Prostate gland (tissue), 2 donors: Measurements from ENCODE around the gene MRPS27. TPM values are rescaled to one million over a fixed set of nuclear protein-coding genes. Genes with fewer than 3 reads are reported as not detected.

Source experiments
- DNase-seq: peaks from one replicate; pipeline ENCODE4 v3.0.0-alpha.2; 2019; ENCODE audit warnings: low spot score
- H3K27ac ChIP-seq, 2 donors: fragments of 200-600 bp; sonication (generic); 2 replicates each; pipeline ENCODE4 v1.5.1; 2017 to 2019
- H3K27me3 ChIP-seq: fragments of 200-600 bp; sonication (generic); replicated peaks from 2 replicates; pipeline ENCODE4 v1.5.1; 2019; ENCODE audit not compliant: insufficient read depth
- H3K36me3 ChIP-seq, 2 donors: fragments of 200-600 bp; sonication (generic); 1 replicate in 1 of 2; 2 replicates in 1 of 2; pipeline versions ENCODE4 v1.5.1 to v1.8.1; 2017 to 2019
- H3K4me1 ChIP-seq: fragments of 200-600 bp; sonication (generic); replicated peaks from 2 replicates; pipeline ENCODE4 v1.5.1; 2019
- H3K4me3 ChIP-seq, 2 donors: fragments of 200-600 bp; sonication (generic); 2 replicates each; pipeline ENCODE4 v1.5.1; 2017 to 2019
- H3K9me3 ChIP-seq: fragments of 200-600 bp; sonication (generic); 2 replicates; pipeline ENCODE4 v1.5.1; 2017
- POLR2A ChIP-seq: fragments of 450-650 bp; IDR thresholded peaks from one replicate; pipeline ENCODE4 v1.6.1; 2016; ENCODE audit warnings: antibody characterized with exemption, mild to moderate bottlenecking
- POLR2AphosphoS5 ChIP-seq: sonication (generic); formaldehyde crosslinking; IDR thresholded peaks from one replicate; pipeline ENCODE4 v1.6.1; 2017; ENCODE audit warnings: antibody characterized with exemption
- WGBS: methylation state at CpG from one replicate; pipeline ENCODE4 v1.1.5; 2018; 5-methylcytosine and 5-hydroxymethylcytosine counted together
- intact Hi-C: fragments of 100-400 bp; cut with DNase I; formaldehyde crosslinking; loops from one replicate; pipeline ENCODE4 v1.14.2; 2022
- total RNA-seq, 2 donors: library from RNA; depleted of rRNA; stranded (reverse); fragments of >200 nt; gene quantifications; one replicate each; pipeline ENCODE4 v1.1.0, GENCODE V29; 2016
- TF ChIP-seq, protein P1 (sequence below), 4 experiments: fragments of 200-600 bp in 2 of 4; fragments of 450-650 bp in 2 of 4; sonication (generic) in 2 of 4; IDR thresholded peaks; 1 replicate in 3 of 4; 2 replicates in 1 of 4; pipeline ENCODE4 v1.5.1; 2016 to 2019; ENCODE audit warnings: antibody characterized with exemption in 4 of 4, mild to moderate bottlenecking in 2 of 4, moderate library complexity in 2 of 4

Gene MRPS27
- total RNA-seq, 2 donors from 2014 or later: 43.3 to 51.1 TPM

DNA sequence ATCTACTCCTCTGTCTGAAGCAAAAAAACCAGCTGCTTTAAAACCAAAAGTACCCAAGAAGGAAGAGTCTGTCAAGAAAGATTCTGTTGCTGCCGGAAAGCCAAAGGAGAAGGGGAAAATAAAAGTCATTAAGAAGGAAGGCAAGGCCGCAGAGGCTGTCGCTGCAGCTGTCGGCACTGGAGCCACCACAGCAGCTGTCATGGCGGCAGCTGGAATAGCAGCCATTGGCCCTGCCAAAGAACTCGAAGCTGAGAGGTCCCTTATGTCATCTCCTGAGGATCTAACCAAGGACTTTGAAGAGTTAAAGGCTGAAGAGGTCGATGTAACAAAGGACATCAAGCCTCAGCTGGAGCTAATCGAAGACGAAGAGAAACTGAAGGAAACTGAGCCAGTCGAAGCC, 124.5 kb downstream of the MRPS27 start:
- Histone ChIP-seq H3K27ac (no peak overlapping the region), H3K9me3 (no peaks in the 10 kb centered on the region), H3K27me3 (no peaks in the 10 kb centered on the region), H3K36me3 (no peaks in the 10 kb centered on the region), H3K4me1 (no peaks in the 10 kb centered on the region), H3K4me3 (no peak overlapping the region)
- 94% methylated on average over 10 of the region's 10 CpGs for WGBS
- DNase-seq: no peak
- intact Hi-C loops: no loop called here
- TF ChIP-seq POLR2AphosphoS5 (no peak), POLR2A (no peak)
- TF ChIP-seq, protein P1, sequence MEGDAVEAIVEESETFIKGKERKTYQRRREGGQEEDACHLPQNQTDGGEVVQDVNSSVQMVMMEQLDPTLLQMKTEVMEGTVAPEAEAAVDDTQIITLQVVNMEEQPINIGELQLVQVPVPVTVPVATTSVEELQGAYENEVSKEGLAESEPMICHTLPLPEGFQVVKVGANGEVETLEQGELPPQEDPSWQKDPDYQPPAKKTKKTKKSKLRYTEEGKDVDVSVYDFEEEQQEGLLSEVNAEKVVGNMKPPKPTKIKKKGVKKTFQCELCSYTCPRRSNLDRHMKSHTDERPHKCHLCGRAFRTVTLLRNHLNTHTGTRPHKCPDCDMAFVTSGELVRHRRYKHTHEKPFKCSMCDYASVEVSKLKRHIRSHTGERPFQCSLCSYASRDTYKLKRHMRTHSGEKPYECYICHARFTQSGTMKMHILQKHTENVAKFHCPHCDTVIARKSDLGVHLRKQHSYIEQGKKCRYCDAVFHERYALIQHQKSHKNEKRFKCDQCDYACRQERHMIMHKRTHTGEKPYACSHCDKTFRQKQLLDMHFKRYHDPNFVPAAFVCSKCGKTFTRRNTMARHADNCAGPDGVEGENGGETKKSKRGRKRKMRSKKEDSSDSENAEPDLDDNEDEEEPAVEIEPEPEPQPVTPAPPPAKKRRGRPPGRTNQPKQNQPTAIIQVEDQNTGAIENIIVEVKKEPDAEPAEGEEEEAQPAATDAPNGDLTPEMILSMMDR (IDR thresholded peaks at IDR 0.05): no peak

DNA sequence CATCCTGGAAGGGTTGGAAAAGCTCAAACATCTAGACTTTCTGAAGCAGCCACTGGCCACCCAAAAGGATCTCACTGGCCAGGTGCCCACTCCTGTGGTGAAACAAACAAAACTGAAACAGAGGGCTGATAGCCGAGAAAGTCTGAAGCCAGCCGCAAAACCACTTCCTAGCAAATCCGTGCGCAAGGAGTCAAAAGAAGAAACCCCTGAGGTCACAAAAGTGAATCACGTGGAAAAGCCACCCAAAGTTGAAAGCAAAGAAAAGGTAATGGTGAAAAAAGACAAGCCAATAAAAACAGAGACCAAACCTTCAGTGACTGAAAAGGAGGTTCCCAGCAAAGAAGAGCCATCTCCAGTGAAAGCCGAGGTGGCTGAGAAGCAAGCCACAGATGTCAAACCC, 125.2 kb downstream of the MRPS27 start:
- Histone ChIP-seq H3K4me3 (no peak overlapping the region), H3K36me3 (no peaks in the 10 kb centered on the region), H3K27ac (no peak overlapping the region), H3K9me3 (no peaks in the 10 kb centered on the region), H3K27me3 (no peaks in the 10 kb centered on the region), H3K4me1 (no peaks in the 10 kb centered on the region)
- 89% methylated on average over 6 of the region's 6 CpGs for WGBS
- DNase-seq: no peak
- intact Hi-C loops: no loop called here
- TF ChIP-seq, protein P1 (IDR thresholded peaks at IDR 0.05): no peak
- no peak for TF ChIP-seq POLR2A
- TF ChIP-seq POLR2AphosphoS5: no peak

DNA sequence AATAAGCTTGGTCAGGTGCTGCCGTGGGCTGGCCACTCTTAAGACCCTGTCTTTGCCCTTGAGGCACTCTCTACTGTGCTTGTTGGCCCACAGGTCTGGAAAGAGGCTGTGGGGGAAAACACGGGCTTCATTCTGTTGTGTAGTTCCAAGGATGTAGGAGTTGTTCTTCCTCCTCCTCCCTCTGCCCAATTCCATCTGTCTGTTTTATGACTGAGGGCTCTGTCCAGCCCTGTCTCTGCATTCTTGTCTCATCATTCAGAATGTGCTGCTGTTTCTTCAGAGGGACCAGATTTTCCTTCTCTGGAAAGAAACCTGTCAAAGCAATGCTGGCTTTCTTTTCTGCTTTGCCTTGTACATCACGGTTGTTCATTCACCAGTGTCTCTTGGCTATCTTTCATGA, 128.6 kb downstream of the MRPS27 start:
- no peaks in the 10 kb centered on the region for H3K4me1 ChIP-seq
- H3K36me3 ChIP-seq: no peaks in the 10 kb centered on the region
- no peak overlapping the region for H3K4me3 ChIP-seq
- no peak for DNase-seq
- no peak for TF ChIP-seq POLR2AphosphoS5
- TF ChIP-seq, protein P1 (IDR thresholded peaks at IDR 0.05): no peak
- TF ChIP-seq POLR2A: no peak
- no peaks in the 10 kb centered on the region for H3K27me3 ChIP-seq
- WGBS: 64% methylated on average over 3 of the region's 3 CpGs
- no peak overlapping the region for H3K27ac ChIP-seq
- intact Hi-C loops: no loop called here
- H3K9me3 ChIP-seq: no peaks in the 10 kb centered on the region

DNA sequence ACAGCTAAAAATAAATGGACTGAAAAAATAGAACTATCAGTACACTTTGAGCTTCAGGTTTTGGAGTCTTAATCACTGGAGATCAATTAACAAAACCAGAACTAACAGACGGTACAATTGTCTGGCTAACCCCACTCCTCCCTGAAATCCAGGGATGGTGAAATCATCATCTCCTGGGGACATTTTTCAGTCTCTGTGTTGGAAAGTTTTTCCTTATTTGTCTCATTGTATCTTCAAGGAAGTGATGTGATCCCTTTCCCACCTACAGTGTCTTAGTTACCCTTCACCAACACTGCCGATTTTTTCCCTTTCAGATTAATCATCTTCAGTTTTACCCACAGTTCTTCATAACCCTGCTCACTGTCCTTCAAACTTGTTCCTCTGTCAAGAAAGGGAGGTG, 130.9 kb downstream of the MRPS27 start:
- DNase-seq: no peak
- TF ChIP-seq POLR2A: no peak
- TF ChIP-seq, protein P1 (IDR thresholded peaks at IDR 0.05): no peak
- TF ChIP-seq POLR2AphosphoS5: no peak
- Histone ChIP-seq H3K9me3 (no peaks in the 10 kb centered on the region), H3K4me3 (no peak overlapping the region), H3K27ac (no peak overlapping the region), H3K4me1 (no peaks in the 10 kb centered on the region), H3K36me3 (no peaks in the 10 kb centered on the region), H3K27me3 (no peaks in the 10 kb centered on the region)
- WGBS: 85% methylated on average over 2 of the region's 2 CpGs
- intact Hi-C loops: no loop called here

DNA sequence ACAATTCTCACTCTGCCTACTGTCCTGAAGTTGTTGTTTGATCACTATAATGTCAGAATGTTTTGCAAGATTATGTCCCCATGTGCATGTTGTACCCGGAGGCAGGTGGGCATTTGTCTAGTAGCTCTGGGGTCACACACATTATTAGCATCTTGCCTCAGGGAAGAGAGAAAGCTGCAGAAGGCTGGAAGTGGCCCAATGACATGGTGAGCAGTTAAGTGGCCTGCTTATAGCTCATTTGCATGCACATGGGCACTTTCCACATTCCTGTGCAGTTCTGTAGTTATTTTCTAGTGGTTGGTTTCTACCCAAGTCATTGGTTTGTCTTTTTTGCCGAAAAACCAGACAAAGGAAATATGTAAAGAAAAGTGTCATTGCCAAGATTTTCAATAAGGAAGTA, 131.9 kb downstream of the MRPS27 start:
- Histone ChIP-seq H3K9me3 (no peaks in the 10 kb centered on the region), H3K4me3 (no peak overlapping the region), H3K4me1 (no peaks in the 10 kb centered on the region), H3K27me3 (no peaks in the 10 kb centered on the region), H3K36me3 (no peaks in the 10 kb centered on the region), H3K27ac (no peak overlapping the region)
- 71% methylated on average over 2 of the region's 2 CpGs for WGBS
- no peak for TF ChIP-seq POLR2AphosphoS5
- no peak for TF ChIP-seq POLR2A
- TF ChIP-seq, protein P1 (IDR thresholded peaks at IDR 0.05): no peak
- no peak for DNase-seq
- intact Hi-C loops: no loop called here
